EL (cell line): ENCODE data around the gene SOCS3.
"Not testable (repeated sequence)": the region's sequence is repeated elsewhere in the genome, so short reads cannot be mapped to it uniquely, and the experiment has no call there.

Source experiments
- DNase-seq: peaks from one replicate; pipeline ENCODE4 v3.0.0-alpha.2; 2016

Gene SOCS3

GRCh38 chr17:78347453-78347852 is 12.4 kb downstream of the SOCS3 start:
- no peak for DNase-seq

DNA sequence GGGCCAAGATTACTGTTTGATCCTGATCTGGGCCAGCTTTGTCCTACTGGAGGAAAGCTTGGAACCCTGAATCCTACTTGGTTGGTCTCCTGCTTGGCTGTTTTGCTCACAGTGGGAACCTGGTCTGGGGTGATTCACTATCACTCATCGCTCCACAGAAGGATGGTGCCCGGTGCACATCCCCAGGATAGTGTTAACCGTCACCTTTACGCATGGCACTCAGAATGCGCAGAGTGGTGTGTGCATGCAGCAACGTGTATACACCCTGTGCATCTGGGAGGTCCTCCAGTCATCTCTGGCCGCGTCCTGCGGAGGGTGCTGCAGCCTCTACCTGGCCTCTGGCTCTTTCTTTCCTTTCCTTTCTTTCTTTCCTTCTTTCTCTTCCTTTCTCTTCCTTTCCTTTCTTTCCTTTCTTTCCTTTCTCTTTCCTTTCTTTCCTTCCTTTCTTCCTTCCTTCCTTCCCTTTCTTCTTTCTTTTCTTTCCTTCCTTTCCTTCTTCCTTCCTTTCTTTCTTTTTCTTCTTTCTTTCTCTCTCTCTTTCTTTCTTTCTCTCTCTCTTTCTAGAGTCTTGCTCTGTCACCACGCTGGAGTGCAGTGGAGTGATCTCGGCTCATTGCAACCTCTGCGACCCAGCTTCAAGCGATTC is 13.1 kb downstream of the SOCS3 start:
- DNase-seq = peak; percentile 25

DNA sequence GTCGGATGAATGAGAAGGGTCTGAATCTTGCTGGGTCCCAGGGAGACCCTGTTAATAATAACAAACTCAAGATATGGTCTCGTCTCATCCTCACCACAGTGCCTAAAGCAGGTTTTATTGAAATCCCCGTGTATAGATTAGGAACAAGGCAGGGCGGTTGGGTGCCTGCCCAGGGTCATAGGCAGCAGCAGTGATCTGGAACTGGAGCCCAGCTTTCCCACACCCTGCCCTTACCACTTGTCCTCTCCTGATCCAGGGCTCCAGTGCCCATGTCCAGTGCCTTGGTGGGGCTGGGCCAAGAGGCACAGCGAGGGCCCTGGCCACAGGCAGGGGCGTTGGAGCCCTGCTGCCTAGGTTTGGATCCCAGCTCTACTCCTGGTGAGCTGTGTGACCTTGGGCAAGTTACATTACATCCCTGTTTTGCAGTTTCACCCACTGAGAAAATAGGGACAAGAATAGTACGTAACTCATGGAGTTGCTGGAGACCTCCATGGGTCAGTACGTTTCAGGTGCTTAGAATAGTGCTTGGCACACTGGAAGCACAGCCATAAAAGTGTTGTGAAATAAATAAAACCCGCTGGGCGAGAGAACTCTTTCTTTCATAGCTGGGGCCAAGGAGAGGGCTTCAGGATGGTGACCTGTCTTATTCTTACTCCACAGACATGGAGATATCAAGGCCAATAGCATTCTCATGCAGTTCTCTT is 13.9 kb downstream of the SOCS3 start:
- DNase-seq = no peak

- DNase-seq = no peak
These were observed 14.7 kb downstream of the SOCS3 start for GRCh38 chr17:78345172-78345571.

DNA sequence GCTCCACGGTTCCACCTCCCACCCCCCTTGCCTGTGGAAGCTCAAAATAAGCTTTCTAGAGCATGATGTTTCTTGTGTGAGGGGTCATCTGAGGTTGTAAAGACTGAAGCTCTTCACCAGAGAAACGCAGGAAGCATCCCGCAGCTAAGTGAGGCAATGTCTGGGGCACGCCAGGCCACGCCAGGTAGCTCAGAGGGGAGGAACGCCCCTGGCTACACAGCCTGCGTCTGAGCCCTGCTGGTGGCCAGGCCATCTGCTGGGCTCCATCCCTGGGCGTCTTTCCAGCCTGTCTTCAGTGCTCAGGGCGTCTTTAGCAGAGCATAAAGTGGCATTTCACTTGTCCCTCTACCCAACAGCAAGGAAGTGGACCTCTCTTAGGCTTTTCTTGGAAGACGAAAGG is 15.2 kb downstream of the SOCS3 start:
- no peak for DNase-seq

DNA sequence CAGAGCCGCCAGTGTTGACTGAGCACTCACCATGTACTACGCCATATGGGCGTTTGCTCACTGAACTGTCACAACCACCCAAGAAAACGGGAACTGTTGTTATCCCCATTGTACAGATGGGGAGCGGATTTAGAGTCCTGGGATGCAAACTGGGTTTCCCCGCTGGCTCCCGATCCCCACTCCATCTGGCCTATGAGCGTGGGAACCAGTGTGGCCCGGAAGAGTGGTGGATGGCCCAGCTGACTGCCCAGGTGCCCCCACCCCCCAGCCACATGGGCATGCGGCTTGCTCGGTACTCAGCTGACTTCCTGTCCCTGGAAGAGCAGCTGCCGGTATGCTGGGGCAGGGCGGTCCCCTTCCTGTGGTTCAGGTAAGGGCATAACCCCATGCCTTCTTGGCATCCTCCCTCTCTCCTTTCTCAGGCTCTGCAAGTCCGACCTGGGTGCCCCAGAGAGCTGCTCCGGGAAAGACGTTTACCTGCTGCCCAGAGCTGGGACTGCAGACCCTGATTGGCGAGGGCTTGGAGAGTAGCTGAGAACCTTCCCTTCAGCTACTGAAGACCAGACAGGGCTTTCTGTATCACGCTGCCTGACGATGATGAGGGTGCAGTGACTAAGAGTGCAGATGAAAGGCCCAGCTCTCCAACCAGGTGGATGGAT is 16.2 kb downstream of the SOCS3 start:
- DNase-seq = no peak

DNA sequence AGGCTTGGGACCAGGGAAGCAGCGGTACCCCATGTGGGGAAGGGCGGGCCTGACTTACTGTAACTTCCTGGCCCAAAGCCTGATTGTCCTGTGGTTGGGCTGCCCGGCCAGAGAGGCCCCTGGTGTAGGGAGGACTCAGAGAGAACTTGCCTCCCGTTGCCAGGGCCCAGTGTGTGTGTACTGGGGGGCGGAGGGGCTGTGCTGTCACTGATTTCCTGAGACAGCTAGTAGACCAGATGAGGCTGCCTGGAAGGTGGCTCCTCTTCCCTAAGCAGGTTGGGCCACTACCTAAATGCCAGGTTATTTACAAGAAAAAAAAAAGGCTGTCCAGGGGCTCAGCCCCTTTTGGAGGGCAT is 16.7 kb downstream of the SOCS3 start:
- peak; percentile 89 for DNase-seq

DNA sequence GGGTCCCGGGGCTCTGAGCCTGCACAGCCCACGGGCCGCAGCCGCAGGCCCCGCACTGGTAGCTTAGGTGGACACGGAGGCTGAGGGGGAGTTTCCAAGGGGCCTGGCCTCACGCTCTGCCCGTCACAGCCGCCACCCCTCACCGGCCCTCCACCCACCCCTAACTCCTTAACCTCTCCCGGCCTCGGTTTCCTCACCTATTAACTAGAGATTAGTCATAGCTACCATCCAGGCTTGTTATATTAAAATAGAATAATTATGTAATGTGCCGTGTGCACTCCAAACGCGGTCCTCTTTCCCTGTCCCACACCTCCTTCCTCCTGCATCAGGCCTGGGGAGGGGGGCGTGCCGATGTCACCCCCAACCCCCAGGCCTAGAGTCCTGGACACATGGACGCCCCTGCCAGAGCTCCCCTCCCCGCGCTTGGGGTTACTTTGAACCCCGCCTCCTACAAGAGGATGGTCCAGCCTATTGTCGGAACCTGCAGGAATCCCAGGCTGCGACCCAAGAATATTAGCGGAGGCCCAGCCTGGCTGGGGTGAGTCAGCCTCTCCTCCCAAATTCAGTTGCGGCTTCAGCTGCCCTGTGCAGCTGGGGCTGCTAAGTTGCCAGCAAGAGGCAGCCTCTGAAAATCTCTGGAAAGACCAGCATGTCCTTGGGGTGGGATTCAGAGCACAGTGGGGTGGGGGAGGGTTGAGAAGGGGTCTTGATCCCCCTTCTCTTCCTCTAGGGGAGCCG is 17.3 kb downstream of the SOCS3 start:
- peak; percentile 91 for DNase-seq

DNA sequence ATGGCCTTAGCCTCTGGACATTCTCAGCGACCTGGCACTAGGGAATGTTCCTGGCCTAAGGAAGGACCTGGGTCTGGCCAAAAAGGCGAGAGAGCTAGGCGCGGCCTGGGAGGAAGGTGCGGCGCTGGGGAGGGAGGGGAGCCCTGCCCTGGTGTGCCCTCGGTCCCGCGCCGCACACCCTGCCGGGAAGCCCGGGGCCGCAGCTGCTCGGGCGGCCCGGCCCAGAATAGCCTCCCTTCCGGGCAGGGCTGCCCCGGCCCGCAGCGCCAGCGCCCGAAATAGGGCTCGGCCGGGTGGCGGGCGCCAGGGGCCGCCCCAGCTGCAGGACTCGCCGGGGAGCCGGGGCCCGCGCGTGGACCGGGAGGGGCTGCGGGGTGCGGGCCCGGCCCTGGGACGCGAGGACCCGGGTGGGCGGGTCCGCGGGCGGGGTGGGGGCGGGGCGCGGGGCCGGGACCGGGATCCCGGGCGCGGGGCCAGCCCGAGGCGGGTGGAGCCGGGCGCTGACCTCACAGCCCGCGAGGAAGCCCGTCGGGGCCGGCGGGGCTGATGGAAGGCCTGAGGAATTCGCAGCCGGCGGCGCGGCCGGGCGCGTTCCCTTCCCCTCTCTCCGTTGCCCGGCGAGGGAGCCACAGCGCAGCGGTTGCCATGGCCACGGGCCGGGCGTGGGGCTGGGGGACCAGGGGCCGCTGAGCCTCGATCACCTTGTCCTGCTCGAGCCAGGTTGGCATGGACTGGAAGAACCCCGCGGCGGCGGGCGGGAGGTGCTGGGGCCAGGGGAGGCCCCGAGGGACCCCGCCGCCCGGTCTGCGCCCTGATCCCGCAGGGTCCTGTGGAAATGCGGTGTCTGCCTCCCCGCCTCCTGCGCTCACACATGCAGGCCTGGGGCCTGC is 18.1 kb downstream of the SOCS3 start:
- DNase-seq = peak; percentile 83

DNA sequence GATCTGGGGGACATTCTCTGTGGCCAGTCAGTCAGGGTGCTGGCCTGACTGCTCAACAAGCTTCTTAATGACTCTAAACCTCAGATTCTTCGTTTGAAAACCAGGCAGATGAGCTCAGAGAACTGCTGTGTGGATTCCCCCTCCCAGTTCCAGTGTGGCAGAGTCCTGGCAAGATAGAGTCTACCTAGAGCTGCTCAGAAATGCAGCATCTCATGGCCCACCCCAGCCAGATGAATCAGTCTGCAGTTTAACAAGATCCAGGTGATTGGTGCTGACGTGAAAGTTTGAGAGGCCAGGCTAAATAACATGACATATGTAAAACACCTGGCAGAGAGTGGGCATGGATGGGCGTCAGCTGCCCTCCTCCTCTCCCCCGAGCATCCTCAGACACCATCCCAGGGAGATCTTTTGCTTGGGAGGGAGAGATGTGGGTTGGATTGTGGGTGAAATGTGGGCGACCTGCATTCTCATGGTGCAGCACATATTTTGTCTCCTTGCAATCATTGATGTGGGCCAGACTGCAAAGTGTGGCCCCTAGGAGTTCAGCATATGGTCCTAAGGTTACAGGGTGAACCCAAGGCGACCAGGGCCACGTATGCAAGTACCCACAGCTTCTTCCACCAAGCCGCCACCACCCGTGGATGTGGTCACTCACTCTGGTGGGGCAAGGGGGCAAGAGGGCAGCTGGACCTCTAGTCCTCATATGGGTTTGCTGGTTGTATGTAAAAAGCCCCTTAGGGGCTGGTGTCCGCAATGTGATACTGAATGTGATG is 19.5 kb downstream of the SOCS3 start:
- no peak for DNase-seq

DNA sequence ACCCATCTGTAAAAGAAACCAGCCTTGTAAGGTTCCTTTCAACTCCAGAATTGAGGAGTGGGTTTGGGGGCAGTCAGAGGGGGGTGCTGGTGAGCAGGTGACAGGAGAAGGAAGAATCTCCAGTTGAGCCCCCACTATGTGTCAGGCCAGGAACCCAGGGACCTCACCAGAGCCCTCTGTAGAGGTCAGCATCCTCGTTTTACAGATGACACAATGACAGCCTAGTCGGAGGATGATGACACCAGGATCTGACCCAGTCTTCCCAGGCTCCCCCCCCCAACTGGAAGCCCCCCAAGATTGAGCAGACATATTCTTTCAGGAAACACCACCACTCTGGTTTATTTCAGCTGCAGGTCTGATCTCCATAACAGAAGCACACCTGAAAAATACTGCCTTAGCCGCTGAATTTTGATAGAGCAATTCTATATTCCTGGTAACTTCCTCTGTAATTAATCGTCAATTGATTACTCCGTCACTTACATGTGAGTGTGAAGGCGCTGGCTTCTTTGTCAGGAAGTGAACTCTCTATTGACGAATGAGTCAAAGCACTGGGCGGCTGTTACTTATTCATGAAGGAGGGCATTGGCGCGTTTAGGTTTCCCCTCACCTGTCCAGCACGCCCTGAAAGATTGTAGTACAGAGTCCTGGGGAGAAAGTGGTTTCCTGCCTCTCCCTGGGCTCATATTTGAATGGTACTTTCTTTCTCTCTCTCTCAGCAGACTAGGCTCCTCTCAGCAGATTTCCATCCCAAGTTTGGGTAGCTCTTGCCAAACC is 21.2 kb downstream of the SOCS3 start:
- no peak for DNase-seq

- peak; percentile 97 for DNase-seq
These were observed 22.4 kb downstream of the SOCS3 start for GRCh38 chr17:78337244-78338109.

GRCh38 chr17:78335209-78335608 is 24.7 kb downstream of the SOCS3 start:
- DNase-seq = no peak

- DNase-seq = no peak
These were observed 26.9 kb downstream of the SOCS3 start for GRCh38 chr17:78332991-78333390.

- not testable (repeated sequence) for DNase-seq
These were observed 28.5 kb downstream of the SOCS3 start for GRCh38 chr17:78331355-78331754.

GRCh38 chr17:78330570-78331224 is 29.2 kb downstream of the SOCS3 start:
- DNase-seq = peak; percentile 52

DNA sequence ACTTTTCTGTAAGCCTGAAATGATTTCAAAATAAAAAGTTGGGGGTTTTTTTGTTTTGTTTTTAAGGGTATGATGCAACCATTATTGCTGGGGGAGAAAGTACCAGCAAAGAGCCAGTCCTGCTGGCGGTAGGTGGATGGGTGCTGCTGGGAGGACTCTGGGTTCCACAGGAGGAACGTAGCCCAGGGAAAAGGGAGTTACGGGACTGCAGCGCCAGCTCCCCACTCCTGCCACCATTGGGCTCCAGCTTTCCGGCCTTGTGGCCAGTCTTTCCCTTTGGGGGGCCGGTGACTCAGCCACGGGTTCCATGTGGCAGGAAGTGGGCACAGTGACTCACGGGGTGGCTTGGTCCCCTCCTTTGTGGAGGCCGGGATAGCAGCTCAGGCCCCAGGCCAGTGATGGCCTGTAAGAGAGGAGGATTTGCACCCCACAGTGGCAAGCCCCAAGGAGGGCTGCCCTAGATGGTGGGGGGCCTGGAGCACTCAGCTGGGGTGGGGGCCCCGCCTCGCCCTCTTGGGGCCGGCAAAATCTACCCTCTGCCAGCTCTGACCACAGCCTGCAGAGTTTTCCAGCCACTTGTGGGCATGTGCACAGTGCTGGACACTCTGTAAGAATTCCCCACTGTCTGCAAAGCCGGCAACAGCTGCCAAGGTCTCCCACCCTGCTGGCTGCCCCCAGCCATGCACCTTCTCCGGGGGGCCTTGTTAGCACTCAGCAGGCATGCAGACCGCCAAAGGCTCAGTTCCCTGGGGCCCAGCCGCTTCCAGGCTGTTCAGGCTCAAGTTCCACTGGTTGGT is 30.4 kb downstream of the SOCS3 start:
- peak; percentile 96 for DNase-seq

GRCh38 chr17:78327880-78328279 is 32.0 kb downstream of the SOCS3 start:
- DNase-seq = no peak
